ENCODE measurements around the gene MLYCD. TPM values are rescaled to one million over a fixed set of nuclear protein-coding genes. Genes with fewer than 3 reads are reported as not detected.

The MLYCD gene
- total RNA-seq, 3 donors from 2014 or later (not counting 1 experiment from before 2014, with no cell fraction given) = 8.5 to 13.2 (median 11.9) TPM

DNA sequence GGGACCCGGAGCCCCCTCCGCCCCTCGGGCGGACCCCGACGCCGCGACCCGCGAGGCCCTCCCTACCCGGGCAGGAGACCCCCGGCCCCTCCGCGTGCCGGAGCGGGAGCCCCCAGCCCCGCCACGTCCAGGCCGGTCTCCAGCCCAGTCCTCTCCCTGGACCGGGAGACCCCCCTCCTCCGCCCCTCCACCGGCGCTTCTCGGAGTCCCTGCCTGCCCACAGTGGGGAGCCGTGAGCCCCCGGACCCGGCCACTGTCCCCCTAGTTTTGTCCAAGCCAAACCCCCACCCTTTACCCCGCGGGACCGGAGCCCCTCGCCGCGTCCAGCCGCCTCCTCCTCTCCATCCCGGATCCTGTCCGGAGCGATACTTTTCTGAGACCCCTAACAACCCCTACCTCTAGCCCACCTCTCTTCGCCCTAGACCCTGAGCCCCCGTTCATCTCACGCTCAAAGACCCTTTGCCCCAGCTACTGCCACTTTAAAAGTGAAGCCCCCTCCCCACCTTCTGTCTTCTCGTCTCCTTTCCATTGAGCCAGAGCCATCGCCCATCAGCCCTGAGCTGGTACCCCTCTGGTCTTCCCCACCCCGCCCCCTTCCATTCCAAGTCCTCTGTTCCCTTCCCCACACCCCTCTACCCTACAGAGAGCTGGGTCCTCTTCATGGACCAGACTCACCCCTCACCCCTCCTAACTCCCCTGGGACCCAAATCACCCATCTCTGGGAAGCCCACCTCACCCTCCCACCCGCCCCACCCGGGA is 70.2 kb downstream of the MLYCD start:
- peaks cover 8% of the 10 kb centered on the region for H3K27me3 ChIP-seq (ENCODE audit: control insufficient read depth, insufficient read depth, low read length)
- peaks cover 0 to 5% of the 10 kb centered on the region in 2 donors for H3K4me1 Mint-ChIP-seq
- no peaks in the 10 kb centered on the region for H3K4me1 ChIP-seq (ENCODE audit: control insufficient read depth, insufficient read depth, low read length)
- TF ChIP-seq, protein P1, sequence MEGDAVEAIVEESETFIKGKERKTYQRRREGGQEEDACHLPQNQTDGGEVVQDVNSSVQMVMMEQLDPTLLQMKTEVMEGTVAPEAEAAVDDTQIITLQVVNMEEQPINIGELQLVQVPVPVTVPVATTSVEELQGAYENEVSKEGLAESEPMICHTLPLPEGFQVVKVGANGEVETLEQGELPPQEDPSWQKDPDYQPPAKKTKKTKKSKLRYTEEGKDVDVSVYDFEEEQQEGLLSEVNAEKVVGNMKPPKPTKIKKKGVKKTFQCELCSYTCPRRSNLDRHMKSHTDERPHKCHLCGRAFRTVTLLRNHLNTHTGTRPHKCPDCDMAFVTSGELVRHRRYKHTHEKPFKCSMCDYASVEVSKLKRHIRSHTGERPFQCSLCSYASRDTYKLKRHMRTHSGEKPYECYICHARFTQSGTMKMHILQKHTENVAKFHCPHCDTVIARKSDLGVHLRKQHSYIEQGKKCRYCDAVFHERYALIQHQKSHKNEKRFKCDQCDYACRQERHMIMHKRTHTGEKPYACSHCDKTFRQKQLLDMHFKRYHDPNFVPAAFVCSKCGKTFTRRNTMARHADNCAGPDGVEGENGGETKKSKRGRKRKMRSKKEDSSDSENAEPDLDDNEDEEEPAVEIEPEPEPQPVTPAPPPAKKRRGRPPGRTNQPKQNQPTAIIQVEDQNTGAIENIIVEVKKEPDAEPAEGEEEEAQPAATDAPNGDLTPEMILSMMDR (IDR thresholded peaks at IDR 0.05) = no peak
- no peak for DNase-seq
- no peaks in the 10 kb centered on the region for H3K9me3 Mint-ChIP-seq
- H3K27ac ChIP-seq (ENCODE audit: low read length) = no peak overlapping the region
- peak overlapping the region; percentile 28 for H3K4me3 Mint-ChIP-seq
- no peaks in the 10 kb centered on the region for H3K36me3 Mint-ChIP-seq
- H3K4me3 ChIP-seq (ENCODE audit: low read length) = no peak overlapping the region
- intact Hi-C loops (cut with micrococcal nuclease) = no loop called here
- no peaks in the 10 kb centered on the region for H3K36me3 ChIP-seq (ENCODE audit: control insufficient read depth, insufficient read depth, low read length)
- no peak for ATAC-seq
- WGBS (ENCODE audit: insufficient coverage) = 10% methylated on average over 44 of the region's 45 CpGs
- no peaks in the 10 kb centered on the region for H3K9me3 ChIP-seq (ENCODE audit: control insufficient read depth, insufficient read depth, low read length)
- H3K27me3 Mint-ChIP-seq (ENCODE audit: low read depth in 2 of 2) = peaks cover 0 to 14% of the 10 kb centered on the region in 2 donors
- no peak overlapping the region for H3K27ac Mint-ChIP-seq

DNA sequence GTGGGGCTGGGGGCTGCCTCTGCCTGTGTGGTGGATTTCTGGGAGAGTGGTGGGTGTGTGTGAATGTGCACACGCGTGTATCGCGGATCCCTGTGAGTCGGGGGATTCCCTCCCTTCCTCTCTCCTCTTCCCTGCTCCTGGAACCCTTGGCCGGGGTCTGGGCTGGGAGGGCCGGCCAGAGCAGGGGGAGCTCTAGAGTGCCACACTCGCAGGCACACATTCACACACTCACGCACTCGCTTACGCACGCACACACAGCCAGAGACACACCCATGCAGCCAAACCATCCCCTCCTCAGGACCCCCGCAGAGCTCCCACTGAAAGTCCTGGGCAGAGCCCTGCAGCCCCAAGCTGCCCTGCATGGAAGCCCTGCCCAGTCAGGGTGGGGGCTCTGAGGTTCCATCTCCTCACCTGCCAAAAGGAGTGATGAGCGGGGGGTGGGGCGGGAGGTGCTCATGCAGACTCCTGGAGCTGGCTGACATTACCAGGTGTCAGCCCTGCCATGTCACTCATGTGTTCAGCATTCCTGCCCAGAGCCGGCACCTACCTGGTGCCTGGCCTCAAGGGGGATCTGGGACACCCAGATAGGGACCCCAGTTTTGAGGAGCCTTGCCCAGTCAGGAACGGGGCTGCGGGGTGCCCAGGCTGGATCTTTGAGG is 71.0 kb downstream of the MLYCD start:
- H3K4me3 ChIP-seq (ENCODE audit: low read length) = no peak overlapping the region
- no peaks in the 10 kb centered on the region for H3K4me1 ChIP-seq (ENCODE audit: control insufficient read depth, insufficient read depth, low read length)
- H3K36me3 ChIP-seq (ENCODE audit: control insufficient read depth, insufficient read depth, low read length) = no peaks in the 10 kb centered on the region
- TF ChIP-seq, protein P1 (IDR thresholded peaks at IDR 0.05) = no peak
- 47% methylated on average over 18 of the region's 18 CpGs for WGBS (ENCODE audit: insufficient coverage)
- H3K27me3 ChIP-seq (ENCODE audit: control insufficient read depth, insufficient read depth, low read length) = peaks cover 8% of the 10 kb centered on the region
- H3K27ac ChIP-seq (ENCODE audit: low read length) = no peak overlapping the region
- intact Hi-C loops (cut with micrococcal nuclease) = no loop called here
- no peaks in the 10 kb centered on the region for H3K9me3 Mint-ChIP-seq
- no peaks in the 10 kb centered on the region for H3K9me3 ChIP-seq (ENCODE audit: control insufficient read depth, insufficient read depth, low read length)
- peaks cover 0 to 14% of the 10 kb centered on the region in 2 donors for H3K27me3 Mint-ChIP-seq (ENCODE audit: low read depth in 2 of 2)
- no peaks in the 10 kb centered on the region for H3K36me3 Mint-ChIP-seq
- DNase-seq = no peak
- no peak overlapping the region for H3K27ac Mint-ChIP-seq
- H3K4me1 Mint-ChIP-seq = peaks cover 0 to 5% of the 10 kb centered on the region in 2 donors
- peak overlapping the region; percentile 71 for H3K4me3 Mint-ChIP-seq
- no peak for ATAC-seq

DNA sequence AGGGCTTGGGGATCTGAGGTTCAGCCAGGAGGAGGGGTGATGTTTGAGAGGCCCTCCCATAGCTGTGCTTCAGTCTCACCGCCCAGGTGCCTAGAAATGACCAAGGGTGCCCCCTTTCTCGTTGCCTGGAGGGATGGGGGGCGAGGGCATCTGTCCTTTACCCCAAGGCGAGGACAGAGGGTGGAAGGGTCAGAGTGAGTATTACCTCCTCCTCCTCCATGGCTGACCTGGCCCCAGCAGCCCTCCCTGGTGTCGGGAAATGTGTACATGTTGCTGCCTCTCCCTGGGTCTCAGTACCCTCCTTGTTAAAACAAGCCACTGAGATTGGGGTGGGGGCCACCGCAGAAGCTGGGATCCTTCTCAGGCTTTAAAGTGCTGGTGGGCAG is 71.5 kb downstream of the MLYCD start:
- intact Hi-C loops (cut with micrococcal nuclease) = no loop called here
- Histone ChIP-seq H3K9me3 (ENCODE audit: control insufficient read depth, insufficient read depth, low read length) (no peaks in the 10 kb centered on the region), H3K27me3 (ENCODE audit: control insufficient read depth, insufficient read depth, low read length) (peaks cover 8% of the 10 kb centered on the region), H3K36me3 (ENCODE audit: control insufficient read depth, insufficient read depth, low read length) (no peaks in the 10 kb centered on the region), H3K4me1 (ENCODE audit: control insufficient read depth, insufficient read depth, low read length) (no peaks in the 10 kb centered on the region), H3K27ac (ENCODE audit: low read length) (no peak overlapping the region), H3K4me3 (ENCODE audit: low read length) (no peak overlapping the region)
- ATAC-seq (no peak), DNase-seq (no peak)
- Mint-ChIP-seq H3K27ac (no peak overlapping the region), H3K9me3 (no peaks in the 10 kb centered on the region), H3K4me1 (peaks cover 0 to 5% of the 10 kb centered on the region in 2 donors), H3K36me3 (no peaks in the 10 kb centered on the region), H3K4me3 (no peak overlapping the region), H3K27me3 (ENCODE audit: low read depth in 2 of 2) (peaks cover 0 to 14% of the 10 kb centered on the region in 2 donors)
- WGBS (ENCODE audit: insufficient coverage) = 81% methylated on average over 6 of the region's 6 CpGs
- TF ChIP-seq, protein P1 (IDR thresholded peaks at IDR 0.05) = no peak
